NB4 (cell line): ENCODE results near the gene CNEP1R1.

Experiments used
- POLR2A ChIP-seq: IDR thresholded peaks from 2 replicates; pipeline ENCODE4 v1.6.1; 2011; ENCODE audit warnings: mild to moderate bottlenecking; ENCODE audit not compliant: insufficient read length; ENCODE audit errors: extremely low read depth
- TF ChIP-seq, protein P1 (sequence below): IDR thresholded peaks from one replicate; pipeline ENCODE4 v1.5.1; 2012; ENCODE audit warnings: low read depth, low read length
- TF ChIP-seq, protein P2 (sequence below): IDR thresholded peaks from 2 replicates; pipeline ENCODE4 v1.6.1; 2011; ENCODE audit warnings: low read depth, low read length

DNA sequence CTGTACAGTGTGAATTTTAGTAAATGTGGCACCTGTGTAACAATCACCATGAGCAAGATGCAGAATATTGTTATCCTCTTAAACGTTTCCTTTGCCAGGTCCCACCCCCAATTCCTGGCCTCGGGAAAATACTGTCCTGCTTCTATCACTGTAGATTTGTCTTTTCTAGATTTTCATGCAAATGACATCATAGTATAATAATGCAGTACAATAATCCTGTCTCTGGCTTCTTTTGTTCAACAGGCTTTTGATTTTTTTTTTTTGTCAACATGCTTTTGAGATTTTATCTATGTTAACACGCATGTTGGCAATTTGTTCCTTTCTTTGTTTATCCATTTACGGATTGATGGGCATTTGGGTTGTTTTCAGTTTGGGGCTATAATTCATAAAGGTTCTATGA, 20.4 kb downstream of the CNEP1R1 start:
- TF ChIP-seq, protein P1, sequence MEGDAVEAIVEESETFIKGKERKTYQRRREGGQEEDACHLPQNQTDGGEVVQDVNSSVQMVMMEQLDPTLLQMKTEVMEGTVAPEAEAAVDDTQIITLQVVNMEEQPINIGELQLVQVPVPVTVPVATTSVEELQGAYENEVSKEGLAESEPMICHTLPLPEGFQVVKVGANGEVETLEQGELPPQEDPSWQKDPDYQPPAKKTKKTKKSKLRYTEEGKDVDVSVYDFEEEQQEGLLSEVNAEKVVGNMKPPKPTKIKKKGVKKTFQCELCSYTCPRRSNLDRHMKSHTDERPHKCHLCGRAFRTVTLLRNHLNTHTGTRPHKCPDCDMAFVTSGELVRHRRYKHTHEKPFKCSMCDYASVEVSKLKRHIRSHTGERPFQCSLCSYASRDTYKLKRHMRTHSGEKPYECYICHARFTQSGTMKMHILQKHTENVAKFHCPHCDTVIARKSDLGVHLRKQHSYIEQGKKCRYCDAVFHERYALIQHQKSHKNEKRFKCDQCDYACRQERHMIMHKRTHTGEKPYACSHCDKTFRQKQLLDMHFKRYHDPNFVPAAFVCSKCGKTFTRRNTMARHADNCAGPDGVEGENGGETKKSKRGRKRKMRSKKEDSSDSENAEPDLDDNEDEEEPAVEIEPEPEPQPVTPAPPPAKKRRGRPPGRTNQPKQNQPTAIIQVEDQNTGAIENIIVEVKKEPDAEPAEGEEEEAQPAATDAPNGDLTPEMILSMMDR, result no peak
- TF ChIP-seq, protein P2, sequence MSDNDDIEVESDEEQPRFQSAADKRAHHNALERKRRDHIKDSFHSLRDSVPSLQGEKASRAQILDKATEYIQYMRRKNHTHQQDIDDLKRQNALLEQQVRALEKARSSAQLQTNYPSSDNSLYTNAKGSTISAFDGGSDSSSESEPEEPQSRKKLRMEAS, result no peak
- TF ChIP-seq POLR2A, result no peak
